HTR-8/SVneo (cell line): ENCODE data around the gene TCIRG1.

Experiments
- DNase-seq: peaks from one replicate; pipeline ENCODE4 v3.0.0; 2011; ENCODE audit warnings: low spot score, mixed read lengths; ENCODE audit not compliant: insufficient read length
- FAIRE-seq: peaks from 2 replicates; lab custom pipeline; 2011; peaks lifted over from hg19 to GRCh38; lab: Jason Lieb, UNC

TCIRG1 gene

DNA sequence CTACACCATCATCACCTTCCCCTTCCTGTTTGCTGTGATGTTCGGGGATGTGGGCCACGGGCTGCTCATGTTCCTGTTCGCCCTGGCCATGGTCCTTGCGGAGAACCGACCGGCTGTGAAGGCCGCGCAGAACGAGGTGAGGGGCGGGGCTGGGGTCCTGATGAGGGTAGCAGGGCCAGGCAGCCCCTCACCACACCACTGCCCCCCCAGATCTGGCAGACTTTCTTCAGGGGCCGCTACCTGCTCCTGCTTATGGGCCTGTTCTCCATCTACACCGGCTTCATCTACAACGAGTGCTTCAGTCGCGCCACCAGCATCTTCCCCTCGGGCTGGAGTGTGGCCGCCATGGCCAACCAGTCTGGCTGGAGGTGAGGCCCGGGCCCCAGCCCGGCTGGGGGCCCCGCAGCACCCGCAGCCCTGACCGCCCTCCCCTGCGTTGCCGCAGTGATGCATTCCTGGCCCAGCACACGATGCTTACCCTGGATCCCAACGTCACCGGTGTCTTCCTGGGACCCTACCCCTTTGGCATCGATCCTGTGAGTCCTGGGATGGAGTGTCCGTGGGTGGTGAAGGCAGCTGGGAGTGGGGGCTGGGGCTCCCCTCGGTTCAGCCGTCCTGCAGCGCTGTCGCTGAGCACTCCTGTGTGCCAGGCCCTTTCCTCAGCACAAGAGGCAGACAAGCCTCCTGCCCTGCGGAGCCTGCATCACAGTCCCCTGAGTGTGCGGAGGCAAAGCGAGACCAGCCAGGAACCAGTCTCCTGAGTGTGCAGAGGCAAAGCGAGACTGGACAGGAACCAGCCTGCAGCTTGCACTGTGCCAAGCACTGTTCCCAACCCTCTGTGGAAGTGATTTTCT lies 8.8 kb downstream of the TCIRG1 start:
- no peak for DNase-seq
- peak; percentile 68 for FAIRE-seq

DNA sequence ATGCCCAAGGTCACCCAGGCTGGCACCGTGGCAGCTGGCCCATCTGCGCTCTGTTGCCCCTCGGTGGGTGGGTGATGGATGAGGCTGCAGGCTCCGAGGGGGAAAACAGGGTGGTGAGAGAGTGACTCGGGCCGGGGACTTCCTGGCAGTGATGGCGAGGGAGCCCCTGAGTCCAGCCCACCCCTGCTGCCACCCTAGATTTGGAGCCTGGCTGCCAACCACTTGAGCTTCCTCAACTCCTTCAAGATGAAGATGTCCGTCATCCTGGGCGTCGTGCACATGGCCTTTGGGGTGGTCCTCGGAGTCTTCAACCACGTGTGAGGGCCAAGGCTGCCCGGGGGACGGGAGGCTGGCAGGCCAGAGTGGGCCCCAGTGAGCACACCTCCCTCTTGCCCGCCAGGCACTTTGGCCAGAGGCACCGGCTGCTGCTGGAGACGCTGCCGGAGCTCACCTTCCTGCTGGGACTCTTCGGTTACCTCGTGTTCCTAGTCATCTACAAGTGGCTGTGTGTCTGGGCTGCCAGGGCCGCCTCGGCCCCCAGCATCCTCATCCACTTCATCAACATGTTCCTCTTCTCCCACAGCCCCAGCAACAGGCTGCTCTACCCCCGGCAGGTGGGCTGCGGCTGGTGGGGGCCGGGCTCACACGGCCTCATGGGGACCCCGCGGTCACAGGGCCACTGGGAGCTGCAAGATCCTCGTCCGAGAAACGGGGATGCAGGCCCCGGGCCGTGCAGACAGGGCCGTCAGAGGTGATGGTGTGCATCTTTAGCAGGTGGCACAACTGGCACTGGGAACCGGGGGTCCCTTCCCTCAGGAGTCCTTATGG lies 10.1 kb downstream of the TCIRG1 start:
- FAIRE-seq (peak; percentile 55), DNase-seq (no peak)

DNA sequence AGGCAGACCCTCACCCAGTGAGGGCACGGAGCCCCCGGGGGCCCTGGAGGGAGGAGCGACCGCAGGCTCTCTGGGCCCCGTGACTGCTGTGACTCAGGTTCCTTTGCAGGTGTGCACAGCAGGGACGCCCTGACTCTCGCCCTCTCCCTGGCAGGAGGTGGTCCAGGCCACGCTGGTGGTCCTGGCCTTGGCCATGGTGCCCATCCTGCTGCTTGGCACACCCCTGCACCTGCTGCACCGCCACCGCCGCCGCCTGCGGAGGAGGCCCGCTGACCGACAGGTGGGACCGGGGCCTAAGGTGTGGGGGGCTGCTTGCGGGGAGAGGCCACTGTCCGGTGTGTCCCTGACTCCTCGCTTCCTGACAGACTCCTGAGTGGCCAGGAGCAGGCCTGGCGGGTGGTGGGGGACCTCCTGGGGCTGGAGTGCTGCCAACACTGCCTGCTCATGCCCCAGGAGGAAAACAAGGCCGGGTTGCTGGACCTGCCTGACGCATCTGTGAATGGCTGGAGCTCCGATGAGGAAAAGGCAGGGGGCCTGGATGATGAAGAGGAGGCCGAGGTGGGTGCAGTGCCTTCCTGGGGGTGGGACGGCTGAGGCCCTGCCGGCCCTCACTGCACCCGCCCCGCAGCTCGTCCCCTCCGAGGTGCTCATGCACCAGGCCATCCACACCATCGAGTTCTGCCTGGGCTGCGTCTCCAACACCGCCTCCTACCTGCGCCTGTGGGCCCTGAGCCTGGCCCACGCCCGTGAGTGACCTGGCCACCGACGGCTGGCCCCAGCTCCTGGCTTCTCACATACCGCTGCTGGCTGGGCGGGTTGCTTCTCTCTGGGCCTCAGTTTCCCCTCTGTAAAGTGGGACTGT lies 10.9 kb downstream of the TCIRG1 start:
- no peak for FAIRE-seq
- DNase-seq = no peak

DNA sequence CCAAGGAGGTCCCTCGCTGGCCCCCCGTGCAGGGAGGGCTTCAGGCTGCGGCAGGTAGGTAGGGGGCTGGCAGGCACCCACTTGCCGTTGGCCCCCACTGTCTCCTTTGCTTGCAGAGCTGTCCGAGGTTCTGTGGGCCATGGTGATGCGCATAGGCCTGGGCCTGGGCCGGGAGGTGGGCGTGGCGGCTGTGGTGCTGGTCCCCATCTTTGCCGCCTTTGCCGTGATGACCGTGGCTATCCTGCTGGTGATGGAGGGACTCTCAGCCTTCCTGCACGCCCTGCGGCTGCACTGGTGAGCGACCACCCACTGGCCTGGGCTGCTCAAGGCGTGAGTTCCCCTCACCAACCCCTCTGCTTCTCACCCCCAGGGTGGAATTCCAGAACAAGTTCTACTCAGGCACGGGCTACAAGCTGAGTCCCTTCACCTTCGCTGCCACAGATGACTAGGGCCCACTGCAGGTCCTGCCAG lies 11.6 kb downstream of the TCIRG1 start:
- peak; percentile 80 for FAIRE-seq
- DNase-seq = no peak

DNA sequence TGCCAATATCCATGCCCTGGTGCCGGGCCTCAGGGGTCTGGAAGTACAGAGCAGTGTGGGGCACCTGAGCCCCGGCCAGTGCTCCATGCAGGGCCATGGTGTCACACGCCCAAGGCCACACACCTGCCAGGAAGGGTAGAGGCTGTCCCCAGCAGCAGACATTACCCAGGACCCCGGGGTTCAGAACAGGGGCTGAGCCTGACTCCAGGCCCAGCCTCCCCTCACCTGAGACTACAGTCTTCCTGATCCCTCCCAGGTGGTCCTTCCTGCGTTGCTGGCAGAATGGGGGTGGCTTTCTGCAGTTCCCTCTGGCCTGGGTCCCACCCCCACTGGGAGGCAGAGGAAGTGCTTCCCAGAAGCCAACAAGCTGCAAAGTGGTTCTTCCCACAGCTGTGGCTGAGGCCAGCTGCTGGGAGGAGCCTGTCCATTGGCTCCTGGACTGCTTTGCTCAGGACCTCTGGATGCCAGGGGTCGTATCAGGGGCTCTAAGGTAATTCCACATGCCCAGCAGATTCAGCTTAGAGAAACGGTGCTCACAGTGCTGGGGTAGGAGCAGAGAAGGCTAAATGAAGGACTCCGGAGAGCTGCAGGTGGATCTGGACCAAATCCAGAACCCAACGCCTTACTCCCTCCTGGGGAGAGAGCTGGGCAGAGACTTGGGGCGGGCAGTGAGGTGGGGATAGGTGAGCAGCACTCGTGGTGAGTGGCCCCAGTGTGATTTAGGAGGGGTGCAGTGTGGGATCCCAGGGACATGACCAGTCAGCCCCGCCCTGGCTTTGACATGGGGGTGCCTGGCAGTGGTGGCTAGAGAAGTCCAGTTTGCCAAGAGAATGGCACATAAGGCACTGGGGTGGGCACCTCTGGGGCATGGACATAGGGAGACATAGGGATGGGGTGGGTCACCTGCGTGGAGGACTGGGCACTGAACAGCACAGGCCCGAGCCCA lies 12.6 kb downstream of the TCIRG1 start:
- FAIRE-seq (no peak), DNase-seq (no peak)

DNA sequence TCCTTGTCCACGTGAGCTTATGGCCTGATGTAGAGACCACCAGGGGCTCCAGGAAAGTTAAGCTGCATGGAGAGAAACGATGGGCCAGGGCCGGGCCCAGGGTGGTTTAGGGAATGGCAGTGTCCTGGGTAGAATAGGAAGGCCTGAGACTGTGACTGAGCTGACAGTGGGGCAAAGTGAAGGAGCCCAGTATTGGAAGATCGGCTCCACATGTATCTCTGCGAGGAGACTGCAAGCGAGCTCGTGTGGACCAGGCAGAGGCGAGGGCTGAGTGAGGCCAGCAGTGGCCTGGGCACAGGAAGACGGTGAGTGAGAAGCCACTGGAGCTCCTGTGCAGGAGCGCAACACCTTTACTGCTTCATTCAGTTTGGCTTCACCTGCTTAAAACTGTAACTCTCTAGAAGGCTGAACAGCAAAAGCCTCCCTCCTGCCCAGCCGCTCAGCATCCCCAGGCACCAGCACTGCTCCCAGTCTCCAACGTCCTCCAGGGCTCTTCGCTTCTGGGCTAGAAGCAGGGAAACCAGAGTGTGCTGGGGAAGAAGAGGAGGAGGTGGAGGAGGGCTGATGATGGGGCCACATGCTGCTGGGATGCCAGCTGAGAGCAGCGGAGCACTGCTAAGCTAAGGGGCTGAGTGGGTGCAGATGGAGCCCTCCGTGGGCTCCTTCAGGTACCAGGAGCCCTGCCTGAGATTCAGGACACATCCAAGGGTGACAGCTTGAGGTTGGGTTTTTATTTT lies 13.5 kb downstream of the TCIRG1 start:
- DNase-seq = no peak
- FAIRE-seq = peak; percentile 42

DNA sequence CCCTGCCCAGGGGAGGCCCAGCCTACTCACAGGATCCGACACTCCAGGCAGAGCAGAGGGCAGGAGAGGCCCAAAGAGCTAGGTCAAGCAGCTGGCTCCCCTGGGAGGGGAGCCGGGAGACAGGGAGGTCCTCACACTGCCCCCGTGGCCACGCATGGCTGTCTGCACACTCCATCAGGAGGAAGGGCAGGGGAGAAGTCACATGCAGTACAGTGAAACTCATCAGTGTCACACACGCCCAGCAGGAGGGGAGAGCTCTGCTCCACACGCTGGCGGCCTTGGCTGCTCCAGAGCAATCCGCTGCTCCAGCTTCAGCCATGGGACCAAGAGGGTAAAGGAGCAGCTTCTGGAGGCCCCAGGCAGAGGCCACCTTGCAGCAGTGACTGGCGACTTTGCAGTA lies 14.3 kb downstream of the TCIRG1 start:
- DNase-seq (no peak), FAIRE-seq (peak; percentile 58)

DNA sequence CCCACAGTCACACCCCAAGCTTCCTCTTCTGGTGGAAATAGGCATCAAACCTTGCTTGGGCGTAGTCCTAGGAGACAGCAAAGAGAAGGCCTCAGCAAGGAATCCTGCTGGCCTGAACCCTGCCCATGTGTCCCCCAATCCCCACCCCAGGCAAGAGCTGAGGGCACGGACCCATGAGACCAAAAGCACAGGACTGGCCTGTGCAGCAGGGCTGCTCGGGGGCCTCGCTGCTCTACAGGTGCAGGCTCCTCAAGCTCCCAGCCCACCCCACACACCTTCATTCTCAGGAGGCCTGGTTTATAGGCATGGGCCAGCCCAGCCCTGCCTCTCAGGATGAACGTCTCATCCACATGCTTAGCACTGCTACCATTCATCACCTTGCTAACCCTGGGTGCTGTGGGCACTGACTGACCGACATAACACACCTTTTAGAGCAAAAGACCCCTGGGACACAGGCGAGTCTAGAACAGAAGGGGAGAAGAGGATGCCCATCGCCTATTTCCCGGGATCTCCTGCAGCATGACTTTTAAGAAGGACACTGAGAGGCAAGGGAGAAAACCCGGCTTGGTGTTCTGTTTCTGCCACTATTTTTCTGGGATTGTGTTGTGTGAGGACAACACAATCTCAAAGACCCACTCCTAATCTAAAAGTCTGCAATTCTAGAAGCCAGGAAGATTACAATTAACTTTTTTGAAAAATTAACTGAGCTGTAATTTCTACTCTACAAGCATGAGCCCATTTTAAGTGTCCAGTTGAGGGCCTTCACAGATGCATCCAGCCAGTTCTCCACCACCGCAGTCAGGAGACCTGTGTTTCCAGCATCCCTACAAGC lies 15.4 kb downstream of the TCIRG1 start:
- FAIRE-seq = peak; percentile 42
- no peak for DNase-seq

DNA sequence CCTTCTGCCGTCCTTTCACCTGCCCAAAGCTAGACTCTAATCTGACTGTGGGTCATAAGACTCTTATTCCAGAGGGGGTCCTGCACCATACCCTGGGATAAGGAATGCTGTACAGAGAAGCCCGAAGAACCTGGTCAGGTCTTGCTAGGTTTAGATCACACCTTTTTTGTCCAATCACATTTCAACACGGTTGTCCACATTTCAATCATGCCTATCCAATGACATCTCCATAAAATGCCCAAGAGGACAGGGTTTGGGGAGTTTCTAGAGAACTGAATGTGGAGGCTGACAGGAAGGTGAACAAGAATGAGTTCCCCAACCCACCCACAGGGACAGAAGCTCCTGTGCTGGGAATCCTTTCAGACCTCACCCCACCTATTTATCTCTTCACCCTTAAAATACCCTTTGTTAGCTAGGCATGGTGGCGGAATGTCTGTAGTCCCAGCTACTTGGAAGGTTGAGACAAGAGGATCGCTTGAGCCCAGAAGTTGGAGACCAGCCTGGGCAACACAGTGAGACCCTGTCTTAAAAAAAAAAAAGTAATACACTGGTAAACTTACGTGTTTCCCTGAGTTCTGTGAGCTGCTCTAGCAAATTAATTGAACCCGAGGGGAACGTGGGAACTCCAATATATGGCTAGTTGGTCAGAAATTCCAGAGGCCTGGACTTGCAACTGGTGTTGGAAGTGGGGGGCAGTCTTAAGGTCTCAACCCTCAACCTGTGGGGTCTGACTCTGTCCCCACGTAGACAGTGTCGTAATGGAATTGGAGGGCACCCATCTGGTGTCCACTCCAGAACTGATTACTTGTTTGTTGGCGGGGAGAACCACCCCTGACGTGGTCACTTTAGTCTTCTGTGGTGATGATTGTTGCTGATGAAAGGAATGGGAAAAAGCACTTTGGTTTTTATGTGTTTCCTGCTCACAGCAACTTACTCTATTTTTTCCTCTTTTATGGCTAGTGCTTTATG lies 17.8 kb downstream of the TCIRG1 start:
- DNase-seq (no peak), FAIRE-seq (peak; percentile 75)

DNA sequence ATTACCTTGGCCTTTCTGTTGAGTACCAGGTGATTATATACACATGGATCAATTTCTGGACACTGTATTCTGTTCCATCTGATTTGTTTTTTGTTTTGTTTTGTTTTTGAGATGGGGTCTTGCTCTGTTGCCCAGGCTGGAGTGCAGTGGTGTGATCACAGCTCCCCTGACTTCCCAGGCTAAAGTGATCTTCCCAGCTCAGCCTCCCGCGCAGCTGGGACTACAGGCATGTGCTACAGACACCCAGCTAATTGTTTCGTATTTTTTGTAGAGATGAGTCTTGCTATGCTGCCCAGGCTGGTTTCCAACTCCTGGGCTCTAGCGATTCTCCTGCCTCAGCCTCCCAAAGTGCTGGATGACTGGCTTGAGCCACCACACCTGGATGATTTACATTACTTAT lies 19.0 kb downstream of the TCIRG1 start:
- peak; percentile 77 for FAIRE-seq
- no peak for DNase-seq

DNA sequence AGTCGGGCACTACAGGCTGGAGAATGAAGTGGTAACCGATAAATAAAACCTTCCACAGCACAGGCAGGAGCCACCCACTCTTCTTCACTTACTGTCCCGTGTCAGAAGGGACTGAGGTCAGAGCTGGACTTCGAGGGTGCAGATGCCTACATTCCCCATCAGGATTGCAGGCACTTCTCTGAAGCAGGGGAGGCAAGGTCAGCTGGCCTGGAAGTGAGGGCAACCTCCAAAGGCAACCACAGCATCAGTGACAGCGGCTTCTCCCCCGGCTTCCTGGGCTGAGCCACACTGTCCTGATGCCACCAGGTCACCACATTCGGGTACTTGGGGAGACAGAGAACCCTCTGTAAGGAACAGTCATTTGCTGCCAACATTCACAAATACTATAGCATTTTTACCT lies 22.7 kb downstream of the TCIRG1 start:
- FAIRE-seq = no peak
- DNase-seq = no peak

DNA sequence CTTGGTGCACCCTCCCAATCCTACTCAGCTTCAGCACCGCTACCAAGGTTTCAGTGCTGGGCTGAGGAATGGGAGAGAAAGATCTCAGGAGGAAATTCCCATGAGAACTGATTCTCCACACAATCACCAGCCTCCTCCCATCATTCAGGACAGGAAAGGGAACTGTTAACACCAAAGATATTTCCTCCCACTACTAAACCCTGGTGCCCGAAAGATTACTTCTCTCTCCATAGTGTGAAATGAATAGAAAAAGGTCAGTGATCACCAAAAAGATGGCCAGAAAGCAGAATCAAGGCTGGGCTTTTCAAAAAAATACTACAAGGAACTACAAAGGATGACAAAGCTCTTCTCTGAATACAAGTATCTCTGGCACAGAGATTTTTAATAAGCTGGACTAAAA lies 26.1 kb downstream of the TCIRG1 start:
- FAIRE-seq (no peak), DNase-seq (no peak)

DNA sequence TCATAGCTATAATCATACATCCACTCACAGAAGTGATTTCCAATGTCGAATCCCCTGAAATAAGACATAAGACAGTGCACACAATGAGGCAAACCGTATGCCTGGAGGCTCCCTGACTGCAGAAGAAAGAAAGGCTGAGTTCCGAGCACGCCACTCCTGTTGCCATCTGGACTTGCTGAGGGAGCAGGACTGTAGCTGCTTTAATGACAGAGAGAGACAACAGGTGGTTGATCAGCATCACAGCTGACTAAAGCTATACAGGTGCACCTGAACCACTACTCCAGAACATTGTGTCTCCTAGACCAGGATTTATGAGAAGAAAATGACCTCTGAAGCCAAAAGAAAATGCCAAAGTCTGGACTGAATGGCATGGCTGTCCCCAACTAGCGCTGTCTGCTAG lies 27.0 kb downstream of the TCIRG1 start:
- DNase-seq (no peak), FAIRE-seq (no peak)

DNA sequence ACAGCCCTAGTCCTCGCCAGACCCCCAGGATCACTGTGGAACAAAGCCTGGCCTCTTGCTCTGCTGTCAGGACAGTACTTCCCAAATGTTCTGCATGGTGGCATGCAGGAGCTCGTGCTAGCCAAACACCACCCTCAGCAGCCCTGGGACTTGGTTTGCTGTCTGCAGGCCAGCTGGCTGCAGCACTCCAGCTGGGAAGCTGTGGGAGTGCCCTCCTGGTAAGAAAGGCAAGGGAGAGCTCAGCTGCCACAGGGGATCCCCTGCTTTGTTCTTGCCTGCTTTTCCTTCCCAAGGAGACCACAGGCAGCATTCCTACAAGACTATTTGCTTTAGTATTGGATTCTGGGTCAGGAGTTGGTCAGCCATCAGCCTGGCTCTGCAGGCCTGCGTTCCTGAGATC lies 27.9 kb downstream of the TCIRG1 start:
- FAIRE-seq (no peak), DNase-seq (no peak)

DNA sequence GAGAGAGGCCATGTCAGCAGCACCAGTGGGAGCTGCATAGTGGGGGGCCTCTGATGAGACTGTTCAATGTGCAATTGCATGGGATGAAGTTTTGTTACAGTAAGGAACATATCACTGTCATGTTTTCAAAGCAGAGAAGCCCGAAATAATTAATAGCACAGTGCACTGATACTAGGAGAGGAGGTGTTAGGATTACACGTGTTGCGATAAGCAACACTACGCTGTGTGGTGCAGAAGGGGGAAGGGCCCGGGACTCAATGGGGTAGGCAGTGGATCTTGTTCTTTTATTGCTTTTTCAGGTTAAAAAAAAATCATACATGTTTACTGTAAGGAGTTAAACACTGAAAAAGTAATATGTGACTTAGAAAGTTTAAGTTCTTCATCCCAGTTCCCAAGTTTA lies 29.2 kb downstream of the TCIRG1 start:
- no peak for FAIRE-seq

DNA sequence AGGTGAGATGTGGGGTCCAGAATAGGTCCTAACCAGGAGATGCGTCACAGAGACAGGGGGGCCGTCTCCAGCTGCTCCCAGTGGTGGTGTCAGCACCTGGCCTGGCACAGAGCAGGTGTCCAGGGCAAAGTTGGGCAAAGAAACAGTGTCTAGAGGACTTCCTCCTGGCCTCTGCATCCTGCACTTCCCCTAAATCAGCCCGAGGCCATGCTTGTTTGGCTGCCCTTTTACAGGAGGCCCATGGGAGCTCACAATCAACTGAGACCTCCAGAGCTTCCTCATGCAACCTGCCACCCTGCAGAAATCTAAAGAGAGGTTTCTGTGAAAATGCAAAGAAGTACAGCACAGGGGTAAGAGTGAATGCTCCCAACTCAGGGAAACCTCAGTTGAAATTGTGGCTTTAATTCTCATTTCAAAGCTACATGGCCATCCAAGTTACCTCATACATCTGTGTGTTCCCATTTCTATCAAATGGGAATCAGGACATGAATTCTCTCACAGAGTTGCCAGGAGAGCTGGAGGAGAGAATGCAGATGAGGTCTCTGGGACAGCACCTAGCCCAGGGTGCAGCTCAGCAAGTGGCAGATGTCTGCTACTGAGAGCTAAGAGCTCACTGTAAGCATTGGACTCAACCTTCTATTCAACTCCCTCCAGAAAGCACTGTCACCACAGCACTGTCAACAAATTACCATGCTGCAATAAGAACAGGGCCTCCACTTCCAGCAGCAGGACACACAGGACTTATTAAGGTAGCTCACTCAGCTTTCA lies 32.6 kb downstream of the TCIRG1 start:
- DNase-seq = no peak
- FAIRE-seq = no peak

More for the DNA sequence above, 29.2 kb downstream of the TCIRG1 start:
- DNase-seq = no peak
